HL-60 (cell line): ENCODE data around the gene MLXIP.

Source experiments
- CTCF ChIP-seq: IDR thresholded peaks from one replicate; pipeline ENCODE4 v1.5.1; 2011; ENCODE audit warnings: low read length, control low read depth, inconsistent platforms; ENCODE audit not compliant: insufficient read depth
- GABPA ChIP-seq: IDR thresholded peaks from 2 replicates; pipeline ENCODE4 v1.6.1; 2012; ENCODE audit warnings: low read depth
- POLR2AphosphoS5 ChIP-seq: IDR thresholded peaks from 2 replicates; pipeline ENCODE4 v1.6.1; 2012; ENCODE audit warnings: low read depth
- REST ChIP-seq: IDR thresholded peaks from 2 replicates; pipeline ENCODE4 v1.6.1; 2012; ENCODE audit warnings: low read depth; ENCODE audit not compliant: insufficient replicate concordance
- SPI1 ChIP-seq: IDR thresholded peaks from 2 replicates; pipeline ENCODE4 v1.6.1; 2012; ENCODE audit warnings: low read depth, mild to moderate bottlenecking, borderline replicate concordance

GRCh38 chr12:122064780-122065588 lies 13.6 kb upstream of the MLXIP start:
- no peak for TF ChIP-seq POLR2AphosphoS5
- TF ChIP-seq CTCF = no peak
- TF ChIP-seq SPI1 = no peak
- TF ChIP-seq REST = no peak
- no peak for TF ChIP-seq GABPA
